ENCODE data around the gene C9orf50. TPM values are rescaled to one million over a fixed set of nuclear protein-coding genes. Genes with fewer than 3 reads are reported as not detected.
"Not testable (repeated sequence)": the region's sequence is repeated elsewhere in the genome, so short reads cannot be mapped to it uniquely, and the experiment has no call there.

Gene C9orf50
- total RNA-seq, 1 donor from 2014 or later: not detected

DNA sequence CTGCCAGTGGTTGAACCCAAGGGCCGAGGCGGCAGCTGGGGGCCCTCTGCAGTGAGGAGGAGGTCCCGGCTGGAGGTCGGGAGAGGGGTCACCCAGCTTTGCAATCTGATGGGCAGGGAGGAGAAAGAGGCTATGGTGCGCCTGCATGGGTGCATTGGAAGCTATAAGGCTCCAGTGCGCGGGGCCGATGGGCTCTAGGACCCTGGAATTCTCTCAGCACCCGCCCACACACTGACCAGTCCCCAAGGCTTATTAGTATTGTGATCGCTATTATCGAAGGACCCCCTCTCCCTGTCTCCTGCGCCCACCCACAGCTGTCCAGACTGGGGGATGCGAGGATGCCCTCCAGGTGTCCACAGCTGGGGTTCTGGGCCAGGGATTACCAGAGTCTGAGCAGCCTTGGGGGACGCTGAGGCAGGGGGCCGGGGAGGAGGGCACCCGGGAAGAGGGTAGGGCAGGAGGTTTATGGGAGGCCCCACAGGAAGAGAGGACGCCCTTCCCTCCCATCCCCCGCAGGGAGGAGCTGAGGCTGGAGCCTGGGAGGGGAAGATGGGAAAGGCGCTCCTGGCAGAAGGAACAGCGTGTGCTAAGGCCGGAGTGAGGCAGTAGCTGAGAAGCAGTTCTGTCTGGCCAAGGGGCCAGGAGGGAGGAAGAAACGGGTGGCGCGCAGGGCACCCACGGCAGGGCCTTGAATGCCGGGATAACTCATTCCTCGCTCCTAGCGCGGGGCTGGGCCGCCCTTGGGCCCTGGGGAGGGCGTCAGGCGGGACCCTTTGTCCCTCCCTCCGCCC, 24.2 kb downstream of the C9orf50 start:
- no peaks in the 10 kb centered on the region for H3K27me3 ChIP-seq (ENCODE audit: control insufficient read depth, insufficient read depth, low read length)
- TF ChIP-seq CTCF (IDR thresholded peaks at IDR 0.05; ENCODE audit: insufficient read depth, low read length, poor library complexity, severe bottlenecking): no peak
- no peak for DNase-seq (ENCODE audit: low read depth)
- H3K36me3 ChIP-seq (ENCODE audit: control insufficient read depth, insufficient read depth, low read length): no peaks in the 10 kb centered on the region
- peak overlapping the region; percentile 37 for H3K4me3 ChIP-seq (ENCODE audit: low read depth, low read length)

GRCh38 chr9:129595903-129596540, 24.9 kb downstream of the C9orf50 start:
- Histone ChIP-seq H3K4me3 (ENCODE audit: low read depth, low read length) (no peak overlapping the region), H3K36me3 (ENCODE audit: control insufficient read depth, insufficient read depth, low read length) (no peaks in the 10 kb centered on the region), H3K27me3 (ENCODE audit: control insufficient read depth, insufficient read depth, low read length) (no peaks in the 10 kb centered on the region)
- DNase-seq (ENCODE audit: low read depth): no peak
- no peak for TF ChIP-seq CTCF (IDR thresholded peaks at IDR 0.05; ENCODE audit: insufficient read depth, low read length, poor library complexity, severe bottlenecking)

DNA sequence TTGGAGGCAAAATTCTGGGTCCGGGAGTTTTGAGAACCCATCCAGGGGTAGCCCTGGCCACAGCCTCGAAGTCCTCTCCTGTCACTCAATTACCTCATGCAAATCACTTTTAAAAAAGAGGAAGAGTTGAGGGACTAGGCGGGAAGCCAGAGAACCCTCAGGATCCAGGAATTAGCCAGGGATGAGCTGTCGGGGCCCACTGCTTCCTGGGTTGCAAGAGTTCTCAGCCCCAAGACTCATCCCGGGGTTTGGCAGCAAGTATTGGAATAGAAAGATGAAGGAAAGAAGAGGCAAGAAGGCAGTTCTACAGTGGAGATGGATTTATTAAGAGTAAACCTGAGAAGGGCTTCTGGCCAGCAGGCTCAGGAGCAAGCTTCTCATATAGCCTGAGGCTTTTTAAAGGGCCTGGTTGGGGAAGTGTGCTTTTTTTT, 25.6 kb downstream of the C9orf50 start:
- no peak for TF ChIP-seq CTCF (IDR thresholded peaks at IDR 0.05; ENCODE audit: insufficient read depth, low read length, poor library complexity, severe bottlenecking)
- Histone ChIP-seq H3K27me3 (ENCODE audit: control insufficient read depth, insufficient read depth, low read length) (no peaks in the 10 kb centered on the region), H3K36me3 (ENCODE audit: control insufficient read depth, insufficient read depth, low read length) (no peaks in the 10 kb centered on the region), H3K4me3 (ENCODE audit: low read depth, low read length) (no peak overlapping the region)
- DNase-seq (ENCODE audit: low read depth): no peak

DNA sequence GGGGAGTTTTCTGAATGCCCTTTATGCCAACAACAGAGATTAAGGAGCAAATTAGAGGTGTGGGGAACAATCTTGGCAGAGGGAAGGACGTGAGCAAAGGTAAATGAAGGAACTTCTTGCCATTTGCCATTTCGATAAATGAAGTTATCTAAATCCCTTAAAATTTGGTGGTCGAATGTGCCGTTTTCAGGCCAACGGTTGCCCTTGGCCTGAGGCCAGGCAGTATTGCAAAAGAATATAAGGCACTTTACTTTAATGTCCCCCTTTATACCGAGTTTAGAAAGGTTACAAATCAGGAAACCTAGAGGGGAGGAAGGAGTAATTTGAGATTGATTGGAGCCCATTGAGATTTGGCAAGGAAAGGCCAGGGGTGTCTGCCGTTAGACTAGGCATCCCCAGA, 26.3 kb downstream of the C9orf50 start:
- Histone ChIP-seq H3K27me3 (ENCODE audit: control insufficient read depth, insufficient read depth, low read length) (no peaks in the 10 kb centered on the region), H3K36me3 (ENCODE audit: control insufficient read depth, insufficient read depth, low read length) (no peaks in the 10 kb centered on the region), H3K4me3 (ENCODE audit: low read depth, low read length) (no peak overlapping the region)
- DNase-seq (ENCODE audit: low read depth): no peak
- TF ChIP-seq CTCF (IDR thresholded peaks at IDR 0.05; ENCODE audit: insufficient read depth, low read length, poor library complexity, severe bottlenecking): no peak

DNA sequence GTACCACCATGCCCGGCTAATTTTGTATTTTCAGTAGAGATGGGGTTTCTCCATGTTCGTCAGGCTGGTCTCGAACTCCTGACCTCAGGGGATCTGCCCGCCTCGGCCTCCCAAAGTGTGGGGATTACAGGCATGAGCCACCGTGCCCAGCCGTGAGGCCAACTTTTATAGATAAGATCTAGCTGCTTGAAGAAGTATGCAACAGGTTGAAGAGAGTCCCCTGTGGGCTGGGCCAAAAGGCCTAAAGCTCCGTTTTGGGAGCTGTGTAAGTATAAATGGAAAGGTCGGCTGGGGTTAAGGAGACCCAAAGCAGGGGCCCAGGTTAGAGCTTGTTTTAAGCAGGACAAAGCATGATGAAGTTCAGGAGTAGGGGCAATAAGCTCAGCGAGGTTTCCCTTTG, 28.1 kb downstream of the C9orf50 start:
- H3K4me3 ChIP-seq (ENCODE audit: low read depth, low read length); H3K27me3 ChIP-seq (ENCODE audit: control insufficient read depth, insufficient read depth, low read length); DNase-seq (ENCODE audit: low read depth); H3K36me3 ChIP-seq (ENCODE audit: control insufficient read depth, insufficient read depth, low read length): not testable (repeated sequence)

DNA sequence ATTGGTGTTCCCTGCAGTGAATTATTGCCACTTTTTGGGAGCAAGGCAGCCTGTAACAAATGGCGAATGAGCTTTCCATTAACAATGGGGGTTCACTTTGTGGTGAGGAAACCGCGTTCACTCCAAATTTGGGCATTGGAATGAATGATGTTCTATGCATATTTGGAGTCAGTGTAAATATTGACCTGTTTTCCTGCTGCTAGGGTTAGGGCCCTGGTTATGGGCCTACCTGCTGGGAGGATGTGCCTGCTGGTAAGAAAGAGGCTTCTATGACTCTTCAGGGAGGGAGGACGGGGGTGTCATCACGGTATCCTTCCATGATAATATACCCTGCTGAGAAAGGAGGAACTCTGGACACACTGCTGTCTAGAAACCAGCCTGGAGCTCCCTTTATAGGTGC, 29.0 kb downstream of the C9orf50 start:
- H3K36me3 ChIP-seq (ENCODE audit: control insufficient read depth, insufficient read depth, low read length): no peaks in the 10 kb centered on the region

More for the DNA sequence above, 29.0 kb downstream of the C9orf50 start:
- Histone ChIP-seq H3K4me3 (ENCODE audit: low read depth, low read length) (no peak overlapping the region), H3K27me3 (ENCODE audit: control insufficient read depth, insufficient read depth, low read length) (no peaks in the 10 kb centered on the region)
- no peak for DNase-seq (ENCODE audit: low read depth)
- TF ChIP-seq CTCF (IDR thresholded peaks at IDR 0.05; ENCODE audit: insufficient read depth, low read length, poor library complexity, severe bottlenecking): no peak
